Activated naive CD8-positive, alpha-beta T cell (primary cell): ENCODE data around the gene AICDA.
"Not testable (repeated sequence)": the region's sequence is repeated elsewhere in the genome, so short reads cannot be mapped to it uniquely, and the experiment has no call there.

Source experiments
- H3K27ac Mint-ChIP-seq: one replicate; pipeline ENCODE4 v1.8.0; 2021; ENCODE audit warnings: mixed read lengths
- H3K27me3 Mint-ChIP-seq: one replicate; pipeline ENCODE4 v1.8.0; 2021; ENCODE audit warnings: mixed read lengths
- H3K36me3 Mint-ChIP-seq: one replicate; pipeline ENCODE4 v1.8.0; 2021; ENCODE audit warnings: mixed read lengths
- H3K4me1 Mint-ChIP-seq: one replicate; pipeline ENCODE4 v1.8.0; 2021; ENCODE audit warnings: low read depth, mixed read lengths
- H3K4me3 Mint-ChIP-seq: one replicate; pipeline ENCODE4 v1.8.0; 2021; ENCODE audit warnings: mild to moderate bottlenecking, mixed read lengths
- H3K9me3 Mint-ChIP-seq: one replicate; pipeline ENCODE4 v1.8.0; 2021; ENCODE audit warnings: low read depth, mixed read lengths

AICDA gene

GRCh38 chr12:8612629-8613028 lies at the start of gene AICDA:
AICDA (minus strand) TSS chr12:8612859; CDS start chr12:8612767, 92 bp downstream.
- Mint-ChIP-seq H3K27ac (no peak within 1 kb of the TSS), H3K4me1 (peaks cover 10% of the 10 kb centered on the region), H3K4me3 (no peak within 1 kb of the TSS), H3K9me3 (no peaks in the 10 kb centered on the region), H3K36me3 (no peaks in the 10 kb centered on the region), H3K27me3 (no peaks in the 10 kb centered on the region)

GRCh38 chr12:8661751-8662150 lies 49.1 kb upstream of the AICDA start:
- Mint-ChIP-seq H3K27me3 (peaks cover 4% of the 10 kb centered on the region), H3K36me3 (no peaks in the 10 kb centered on the region), H3K4me3 (no peak overlapping the region)

GRCh38 chr12:8661016-8661415 lies 48.4 kb upstream of the AICDA start:
- H3K27me3 Mint-ChIP-seq, result peaks cover 4% of the 10 kb centered on the region
- no peak overlapping the region for H3K4me3 Mint-ChIP-seq

More at GRCh38 chr12:8661751-8662150, 49.1 kb upstream of the AICDA start:
- Mint-ChIP-seq H3K27ac (no peak overlapping the region), H3K9me3 (no peaks in the 10 kb centered on the region), H3K4me1 (no peaks in the 10 kb centered on the region)

GRCh38 chr12:8658346-8658745 lies 45.7 kb upstream of the AICDA start:
- no peak overlapping the region for H3K4me3 Mint-ChIP-seq
- no peaks in the 10 kb centered on the region for H3K4me1 Mint-ChIP-seq
- H3K36me3 Mint-ChIP-seq, result no peaks in the 10 kb centered on the region
- H3K27me3 Mint-ChIP-seq, result no peaks in the 10 kb centered on the region
- H3K9me3 Mint-ChIP-seq, result no peaks in the 10 kb centered on the region
- no peak overlapping the region for H3K27ac Mint-ChIP-seq

More at GRCh38 chr12:8661016-8661415, 48.4 kb upstream of the AICDA start:
- Mint-ChIP-seq H3K9me3 (no peaks in the 10 kb centered on the region), H3K4me1 (no peaks in the 10 kb centered on the region), H3K36me3 (no peaks in the 10 kb centered on the region), H3K27ac (no peak overlapping the region)

- Mint-ChIP-seq H3K4me3 (no peak overlapping the region), H3K27ac (no peak overlapping the region), H3K27me3 (no peaks in the 10 kb centered on the region), H3K4me1 (no peaks in the 10 kb centered on the region), H3K36me3 (no peaks in the 10 kb centered on the region), H3K9me3 (no peaks in the 10 kb centered on the region)
Observed at GRCh38 chr12:8655421-8655820, 42.8 kb upstream of the AICDA start.

GRCh38 chr12:8648576-8649205 lies 36.0 kb upstream of the AICDA start:
- H3K27ac Mint-ChIP-seq, result no peak overlapping the region
- no peaks in the 10 kb centered on the region for H3K9me3 Mint-ChIP-seq
- no peaks in the 10 kb centered on the region for H3K36me3 Mint-ChIP-seq
- H3K27me3 Mint-ChIP-seq, result no peaks in the 10 kb centered on the region
- H3K4me3 Mint-ChIP-seq, result no peak overlapping the region
- H3K4me1 Mint-ChIP-seq, result peaks cover 38% of the 10 kb centered on the region

GRCh38 chr12:8647968-8648367 lies 35.3 kb upstream of the AICDA start:
- no peaks in the 10 kb centered on the region for H3K9me3 Mint-ChIP-seq
- H3K27ac Mint-ChIP-seq, result no peak overlapping the region
- H3K36me3 Mint-ChIP-seq, result no peaks in the 10 kb centered on the region
- H3K27me3 Mint-ChIP-seq, result no peaks in the 10 kb centered on the region
- no peak overlapping the region for H3K4me3 Mint-ChIP-seq
- H3K4me1 Mint-ChIP-seq, result peaks cover 40% of the 10 kb centered on the region

- peaks cover 41% of the 10 kb centered on the region for H3K4me1 Mint-ChIP-seq
- peak overlapping the region; percentile 91 for H3K27ac Mint-ChIP-seq
- H3K27me3 Mint-ChIP-seq, result no peaks in the 10 kb centered on the region
- H3K4me3 Mint-ChIP-seq, result peak overlapping the region; percentile 75
- no peaks in the 10 kb centered on the region for H3K9me3 Mint-ChIP-seq
- no peaks in the 10 kb centered on the region for H3K36me3 Mint-ChIP-seq
Observed at GRCh38 chr12:8644345-8645248, 31.9 kb upstream of the AICDA start.

- no peaks in the 10 kb centered on the region for H3K27me3 Mint-ChIP-seq
- peaks cover 28% of the 10 kb centered on the region for H3K4me1 Mint-ChIP-seq
- H3K4me3 Mint-ChIP-seq, result no peak overlapping the region
- no peaks in the 10 kb centered on the region for H3K9me3 Mint-ChIP-seq
- H3K36me3 Mint-ChIP-seq, result no peaks in the 10 kb centered on the region
- no peak overlapping the region for H3K27ac Mint-ChIP-seq
Observed at GRCh38 chr12:8642775-8643174, 30.1 kb upstream of the AICDA start.

GRCh38 chr12:8639936-8640335 lies 27.3 kb upstream of the AICDA start:
- no peak overlapping the region for H3K27ac Mint-ChIP-seq
- peaks cover 16% of the 10 kb centered on the region for H3K4me1 Mint-ChIP-seq
- H3K9me3 Mint-ChIP-seq, result no peaks in the 10 kb centered on the region
- H3K27me3 Mint-ChIP-seq, result no peaks in the 10 kb centered on the region
- no peak overlapping the region for H3K4me3 Mint-ChIP-seq
- H3K36me3 Mint-ChIP-seq, result no peaks in the 10 kb centered on the region

GRCh38 chr12:8638951-8639350 lies 26.3 kb upstream of the AICDA start:
- Mint-ChIP-seq H3K4me3 (no peak overlapping the region), H3K36me3 (no peaks in the 10 kb centered on the region), H3K27me3 (no peaks in the 10 kb centered on the region), H3K27ac (no peak overlapping the region), H3K4me1 (peaks cover 6% of the 10 kb centered on the region), H3K9me3 (no peaks in the 10 kb centered on the region)

GRCh38 chr12:8637666-8638065 lies 25.0 kb upstream of the AICDA start:
- Mint-ChIP-seq H3K27ac (no peak overlapping the region), H3K27me3 (no peaks in the 10 kb centered on the region), H3K4me3 (no peak overlapping the region), H3K36me3 (no peaks in the 10 kb centered on the region), H3K4me1 (peaks cover 2% of the 10 kb centered on the region), H3K9me3 (no peaks in the 10 kb centered on the region)

- Mint-ChIP-seq H3K4me3 (no peak overlapping the region), H3K27ac (no peak overlapping the region), H3K27me3 (no peaks in the 10 kb centered on the region), H3K9me3 (no peaks in the 10 kb centered on the region), H3K36me3 (no peaks in the 10 kb centered on the region), H3K4me1 (peaks cover 2% of the 10 kb centered on the region)
Observed at GRCh38 chr12:8637244-8637643, 24.6 kb upstream of the AICDA start.

GRCh38 chr12:8636581-8636980 lies 23.9 kb upstream of the AICDA start:
- Mint-ChIP-seq H3K4me1 (peaks cover 2% of the 10 kb centered on the region), H3K27ac (no peak overlapping the region), H3K4me3 (no peak overlapping the region), H3K9me3 (no peaks in the 10 kb centered on the region), H3K36me3 (no peaks in the 10 kb centered on the region), H3K27me3 (no peaks in the 10 kb centered on the region)

GRCh38 chr12:8636007-8636346 lies 23.3 kb upstream of the AICDA start:
- not testable (repeated sequence) for H3K9me3 Mint-ChIP-seq, H3K4me1 Mint-ChIP-seq, H3K27me3 Mint-ChIP-seq, H3K4me3 Mint-ChIP-seq, H3K27ac Mint-ChIP-seq, H3K36me3 Mint-ChIP-seq
